CD14-positive monocyte (primary cell): ENCODE results near the gene PDE6B. TPM values are rescaled to one million over a fixed set of nuclear protein-coding genes. Genes with fewer than 3 reads are reported as not detected.

Source experiments
- DNase-seq, 3 donors: peaks; one replicate each; pipeline ENCODE4 v3.0.0-alpha.2; 2011 to 2022
- H2AFZ ChIP-seq: 2 replicates; pipeline ENCODE4 v1.6.0; 2012; ENCODE audit warnings: mild to moderate bottlenecking, low read depth, low read length, inconsistent platforms; ENCODE audit not compliant: insufficient read depth, poor library complexity, severe bottlenecking
- H3K27ac ChIP-seq, 2 donors: 1 replicate in 1 of 2; 2 replicates in 1 of 2; pipeline ENCODE4 v1.5.1; 2012 to 2013; ENCODE audit warnings: low read length in 2 of 2, control low read depth in 1 of 2, inconsistent platforms in 1 of 2, low read depth in 1 of 2, mild to moderate bottlenecking in 1 of 2
- H3K27me3 ChIP-seq, 2 donors: one replicate each; pipeline versions ENCODE4 v1.6.0 to v1.6.1; 2011 to 2013; ENCODE audit warnings: low read length in 2 of 2; ENCODE audit not compliant: control insufficient read depth in 2 of 2, insufficient read depth in 2 of 2
- H3K36me3 ChIP-seq, 2 donors: replicated peaks in 1 of 2; 1 replicate in 1 of 2; 2 replicates in 1 of 2; pipeline versions ENCODE4 v1.5.1 to v1.6.1; 2012 to 2013; ENCODE audit warnings: low read length in 2 of 2, control low read depth in 1 of 2, inconsistent platforms in 1 of 2, mild to moderate bottlenecking in 1 of 2; ENCODE audit not compliant: insufficient read depth in 2 of 2, control insufficient read depth in 1 of 2
- H3K4me1 ChIP-seq, 2 donors: 1 replicate in 1 of 2; 2 replicates in 1 of 2; pipeline versions ENCODE4 v1.5.1 to v1.6.1; 2012 to 2013; ENCODE audit warnings: low read length in 2 of 2, control low read depth in 1 of 2, inconsistent platforms in 1 of 2, mild to moderate bottlenecking in 1 of 2, moderate library complexity in 1 of 2; ENCODE audit not compliant: insufficient read depth in 2 of 2, control insufficient read depth in 1 of 2
- H3K4me2 ChIP-seq: replicated peaks from 2 replicates; pipeline ENCODE3; 2012; ENCODE audit warnings: low read length, moderate library complexity, mild to moderate bottlenecking; ENCODE audit not compliant: poor library complexity, severe bottlenecking; ENCODE audit errors: extremely low read depth
- H3K4me3 ChIP-seq, 3 experiments: fragments of 200-600 bp in 1 of 3; sonication (generic) in 1 of 3; replicated peaks in 1 of 3; 1 replicate in 2 of 3; 2 replicates in 1 of 3; pipeline ENCODE4 v1.5.1; 2011 to 2013; ENCODE audit warnings: low read length in 3 of 3, mild to moderate bottlenecking in 3 of 3, control low read depth in 2 of 3, low read depth in 2 of 3, inconsistent platforms in 1 of 3, moderate library complexity in 1 of 3
- H3K79me2 ChIP-seq: 2 replicates; pipeline ENCODE4 v1.6.0; 2012; ENCODE audit warnings: mild to moderate bottlenecking, control low read depth, inconsistent platforms, low read length, moderate library complexity; ENCODE audit not compliant: insufficient read depth
- H3K9ac ChIP-seq: 2 replicates; pipeline ENCODE4 v1.6.0; 2017; ENCODE audit warnings: low read length, mild to moderate bottlenecking; ENCODE audit not compliant: insufficient read depth, poor library complexity, severe bottlenecking
- H3K9me3 ChIP-seq, 2 donors: replicated peaks in 1 of 2; 1 replicate in 1 of 2; 2 replicates in 1 of 2; pipeline versions ENCODE4 v1.5.1 to v1.6.1; 2012 to 2013; ENCODE audit warnings: low read length in 2 of 2, control low read depth in 1 of 2; ENCODE audit not compliant: control insufficient read depth in 1 of 2, insufficient read depth in 1 of 2
- H4K20me1 ChIP-seq: 2 replicates; pipeline ENCODE4 v1.6.0; 2012; ENCODE audit warnings: mild to moderate bottlenecking, low read length, control low read depth, moderate library complexity; ENCODE audit not compliant: insufficient read depth
- H3K27ac Mint-ChIP-seq, 7 donors: one replicate each; pipeline ENCODE4 v1.8.0; 2020; ENCODE audit warnings: mild to moderate bottlenecking in 7 of 7, mixed read lengths in 7 of 7, moderate library complexity in 6 of 7, inconsistent platforms in 2 of 7
- H3K27me3 Mint-ChIP-seq, 3 donors: one replicate each; pipeline ENCODE4 v1.8.0; 2021 to 2022; ENCODE audit warnings: low read depth in 3 of 3, mild to moderate bottlenecking in 3 of 3, mixed read lengths in 3 of 3, moderate library complexity in 3 of 3, inconsistent platforms in 1 of 3
- H3K36me3 Mint-ChIP-seq, 2 donors: one replicate each; pipeline ENCODE4 v1.8.0; 2020; ENCODE audit warnings: mixed read lengths in 2 of 2, inconsistent platforms in 1 of 2, mild to moderate bottlenecking in 1 of 2
- H3K4me1 Mint-ChIP-seq: one replicate; pipeline ENCODE4 v1.8.0; 2020; ENCODE audit warnings: mild to moderate bottlenecking, mixed read lengths
- H3K4me3 Mint-ChIP-seq, 2 donors: one replicate each; pipeline ENCODE4 v1.8.0; 2020; ENCODE audit warnings: mild to moderate bottlenecking in 2 of 2, mixed read lengths in 2 of 2, moderate library complexity in 1 of 2
- H3K9me3 Mint-ChIP-seq, 7 donors: one replicate each; pipeline ENCODE4 v1.8.0; 2020 to 2022; ENCODE audit warnings: mixed read lengths in 7 of 7, mild to moderate bottlenecking in 6 of 7, moderate library complexity in 6 of 7, inconsistent platforms in 2 of 7
- WGBS: methylation state at CpG from one replicate; pipeline ENCODE4 v1.1.5; 2013; ENCODE audit warnings: missing lambda C conversion rate; ENCODE audit not compliant: insufficient coverage; 5-methylcytosine and 5-hydroxymethylcytosine counted together
- intact Hi-C, 2 donors: fragments of 100-400 bp; cut with micrococcal nuclease; formaldehyde crosslinking; loops; one replicate each; pipeline versions ENCODE4 v1.15.0 to v1.15.1; 2023
- polyA plus RNA-seq, 3 donors: library from polyadenylated mRNA; depleted of rRNA in 1 of 3; unstranded in 2 of 3; stranded (reverse) in 1 of 3; fragments of 300-500 nt in 2 of 3; fragments of >200 nt in 1 of 3; fragmentation: Illumina TruSeq in 2 of 3; gene quantifications; 1 replicate in 2 of 3; 2 replicates in 1 of 3; pipeline ENCODE4 v1.2.3, GENCODE V29; 2012 to 2021
- TF ChIP-seq, protein P1 (sequence below): fragments of 200-600 bp; IDR thresholded peaks from one replicate; pipeline ENCODE4 v1.8.0; 2022; ENCODE audit warnings: antibody characterized with exemption, mild to moderate bottlenecking

The PDE6B gene
- polyA plus RNA-seq, 3 donors = 3.7 to 6.3 (median 4.6) TPM

DNA sequence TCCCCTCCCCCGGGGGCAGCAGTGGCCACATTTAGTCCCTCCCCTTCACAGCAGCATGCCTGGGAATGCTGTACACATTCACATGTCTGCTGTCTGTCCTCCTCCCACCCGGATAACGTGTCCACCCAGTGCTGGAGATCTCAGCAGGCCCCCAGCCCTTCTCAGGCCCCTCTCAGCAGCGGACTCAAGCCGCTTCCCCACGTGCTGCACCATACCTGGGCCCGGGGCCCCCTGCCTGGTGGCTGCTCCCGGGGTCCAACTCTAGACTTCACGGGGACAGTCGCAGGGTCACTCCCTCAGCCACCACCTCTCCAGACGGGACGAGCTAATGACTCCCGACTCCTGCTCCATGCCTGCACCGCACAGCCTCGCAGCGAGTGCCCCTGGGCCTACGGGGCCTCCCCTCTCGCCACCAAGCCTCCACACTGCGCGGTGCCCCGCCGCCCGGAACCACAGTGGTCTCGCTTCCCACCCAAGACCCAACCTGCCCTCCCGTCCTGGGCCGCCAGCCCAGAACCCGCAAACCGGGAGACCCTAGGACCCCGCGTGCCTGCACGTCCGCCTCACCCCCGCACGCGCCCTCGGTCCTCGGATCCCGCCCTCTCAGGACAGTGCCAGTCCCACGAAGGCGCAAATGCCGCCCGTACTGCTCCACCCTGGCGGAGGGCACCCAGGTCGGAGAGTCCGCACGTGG, 79.0 kb downstream of the PDE6B start:
- Histone ChIP-seq H3K4me1 (peaks cover 43 to 60% of the 10 kb centered on the region in 2 donors), H3K9me3 (no peaks in the 10 kb centered on the region), H4K20me1 (peaks cover 22% of the 10 kb centered on the region), H3K36me3 (no peaks in the 10 kb centered on the region), H3K79me2 (peaks cover 37% of the 10 kb centered on the region), H3K27me3 (no peaks in the 10 kb centered on the region), H2AFZ (no peak overlapping the region), H3K4me3 (peak overlapping the region in 1 of 3 experiments; percentile 86), H3K9ac (no peak overlapping the region), H3K27ac (peak overlapping the region in 1 of 2 donors; percentile 96), H3K4me2 (no peak overlapping the region)
- TF ChIP-seq, protein P1, sequence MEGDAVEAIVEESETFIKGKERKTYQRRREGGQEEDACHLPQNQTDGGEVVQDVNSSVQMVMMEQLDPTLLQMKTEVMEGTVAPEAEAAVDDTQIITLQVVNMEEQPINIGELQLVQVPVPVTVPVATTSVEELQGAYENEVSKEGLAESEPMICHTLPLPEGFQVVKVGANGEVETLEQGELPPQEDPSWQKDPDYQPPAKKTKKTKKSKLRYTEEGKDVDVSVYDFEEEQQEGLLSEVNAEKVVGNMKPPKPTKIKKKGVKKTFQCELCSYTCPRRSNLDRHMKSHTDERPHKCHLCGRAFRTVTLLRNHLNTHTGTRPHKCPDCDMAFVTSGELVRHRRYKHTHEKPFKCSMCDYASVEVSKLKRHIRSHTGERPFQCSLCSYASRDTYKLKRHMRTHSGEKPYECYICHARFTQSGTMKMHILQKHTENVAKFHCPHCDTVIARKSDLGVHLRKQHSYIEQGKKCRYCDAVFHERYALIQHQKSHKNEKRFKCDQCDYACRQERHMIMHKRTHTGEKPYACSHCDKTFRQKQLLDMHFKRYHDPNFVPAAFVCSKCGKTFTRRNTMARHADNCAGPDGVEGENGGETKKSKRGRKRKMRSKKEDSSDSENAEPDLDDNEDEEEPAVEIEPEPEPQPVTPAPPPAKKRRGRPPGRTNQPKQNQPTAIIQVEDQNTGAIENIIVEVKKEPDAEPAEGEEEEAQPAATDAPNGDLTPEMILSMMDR = no peak
- Mint-ChIP-seq H3K36me3 (peaks cover 0 to 2% of the 10 kb centered on the region in 2 donors), H3K4me1 (peaks cover 33% of the 10 kb centered on the region), H3K9me3 (no peaks in the 10 kb centered on the region), H3K27me3 (peaks cover 0 to 4% (median 3%) of the 10 kb centered on the region in 3 donors), H3K4me3 (peak overlapping the region in 1 of 2 donors; percentile 15), H3K27ac (no peak overlapping the region)
- 95% methylated on average over 46 of the region's 46 CpGs for WGBS
- DNase-seq = no peak
- intact Hi-C loops = loop anchor here in 1 of 2 donors (2.0 kb wide), 1 partner anchor 16 kb away; the partner anchor contains the start of gene SLC49A3

DNA sequence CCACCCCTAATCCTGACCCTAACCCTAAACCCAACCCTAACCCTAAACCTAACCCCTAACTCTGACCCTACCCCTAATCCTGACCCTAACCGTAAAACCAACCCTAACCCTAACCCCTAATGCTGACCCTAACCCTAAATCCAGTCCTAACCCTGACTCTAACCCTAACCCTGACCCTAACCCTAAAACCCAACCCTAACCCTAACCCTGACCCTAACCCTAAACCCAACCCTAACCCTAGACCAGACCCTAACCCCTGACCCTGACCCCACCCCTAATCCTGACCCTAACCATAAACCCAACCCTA, 79.6 kb downstream of the PDE6B start:
- peaks cover 44 to 60% of the 10 kb centered on the region in 2 donors for H3K4me1 ChIP-seq
- intact Hi-C loops = loop anchor here (2.0 to 5.0 kb wide), 3 partner anchors 16 to 77 kb away; partner anchors contain the start of genes ATP5ME (in 1 of the 2), MYL5 (in 1 of the 2) and SLC49A3 (in 1 of the 2)
- no peak overlapping the region for H3K4me3 Mint-ChIP-seq

More for the DNA sequence above, 79.6 kb downstream of the PDE6B start:
- H4K20me1 ChIP-seq = peaks cover 27% of the 10 kb centered on the region
- TF ChIP-seq, protein P1 = no peak
- peak overlapping the region; percentile 100 for H3K9ac ChIP-seq
- H3K79me2 ChIP-seq = peaks cover 43% of the 10 kb centered on the region
- DNase-seq = no peak
- Mint-ChIP-seq H3K27ac (peak overlapping the region in 4 of 7 donors; percentile 82 to 97 (median 90)), H3K36me3 (peaks cover 0 to 2% of the 10 kb centered on the region in 2 donors), H3K27me3 (peaks cover 0 to 4% (median 3%) of the 10 kb centered on the region in 3 donors), H3K4me1 (peaks cover 34% of the 10 kb centered on the region), H3K9me3 (no peaks in the 10 kb centered on the region)
- no peaks in the 10 kb centered on the region for H3K9me3 ChIP-seq
- H2AFZ ChIP-seq = peak overlapping the region; percentile 80
- H3K4me2 ChIP-seq = peak overlapping the region; percentile 76
- H3K4me3 ChIP-seq = peak overlapping the region; percentile 21 to 86 (median 55)
- peak overlapping the region in 1 of 2 donors; percentile 96 for H3K27ac ChIP-seq
- H3K36me3 ChIP-seq = peaks cover 0 to 3% of the 10 kb centered on the region in 2 donors
- H3K27me3 ChIP-seq = no peaks in the 10 kb centered on the region
- 100% methylated on average over 1 of the region's 1 CpG for WGBS
